Measurements from ENCODE around the gene CALHM3.
"Not testable (repeated sequence)": the region's sequence is repeated elsewhere in the genome, so short reads cannot be mapped to it uniquely, and the experiment has no call there.

Gene CALHM3

GRCh38 chr10:103479135-103479534, at the start of gene CALHM3:
TSS of gene CALHM3 (minus strand) at chr10:103479240. CDS start at chr10:103479032, 208 bp downstream.
- DNase-seq = no peak

GRCh38 chr10:103528549-103528948, 49.5 kb upstream of the CALHM3 start:
- DNase-seq = no peak

GRCh38 chr10:103527476-103527875, 48.4 kb upstream of the CALHM3 start:
- DNase-seq = peak; percentile 25

GRCh38 chr10:103525901-103526300, 46.9 kb upstream of the CALHM3 start:
- DNase-seq = no peak

- no peak for DNase-seq
These were observed 44.6 kb upstream of the CALHM3 start for GRCh38 chr10:103523683-103524082.

GRCh38 chr10:103522006-103522405, 43.0 kb upstream of the CALHM3 start:
- not testable (repeated sequence) for DNase-seq

- DNase-seq = no peak
These were observed 40.8 kb upstream of the CALHM3 start for GRCh38 chr10:103519798-103520197.

GRCh38 chr10:103517234-103518085, 38.4 kb upstream of the CALHM3 start:
- no peak for DNase-seq

GRCh38 chr10:103514244-103514643, 35.2 kb upstream of the CALHM3 start:
- no peak for DNase-seq

- DNase-seq = no peak
These were observed 34.5 kb upstream of the CALHM3 start for GRCh38 chr10:103513380-103514060.

- no peak for DNase-seq
These were observed 33.7 kb upstream of the CALHM3 start for GRCh38 chr10:103512591-103513379.

GRCh38 chr10:103512166-103512565, 33.1 kb upstream of the CALHM3 start:
- DNase-seq = no peak

GRCh38 chr10:103510791-103511752, 32.0 kb upstream of the CALHM3 start:
- no peak for DNase-seq

GRCh38 chr10:103510046-103510685, 31.1 kb upstream of the CALHM3 start:
- DNase-seq = no peak

- no peak for DNase-seq
These were observed 28.5 kb upstream of the CALHM3 start for GRCh38 chr10:103507235-103508191.

GRCh38 chr10:103506061-103506460, 27.0 kb upstream of the CALHM3 start:
- no peak for DNase-seq

- peak; percentile 97 for DNase-seq
These were observed 25.2 kb upstream of the CALHM3 start for GRCh38 chr10:103504181-103504783.

- DNase-seq = not testable (repeated sequence)
These were observed 24.7 kb upstream of the CALHM3 start for GRCh38 chr10:103503777-103504176.

GRCh38 chr10:103502849-103503660, 24.0 kb upstream of the CALHM3 start:
- DNase-seq = no peak

Data from kidney glomerular epithelial cell (primary cell).